ENCODE data around the gene C6orf89. TPM values are rescaled to one million over a fixed set of nuclear protein-coding genes. Genes with fewer than 3 reads are reported as not detected.

The C6orf89 gene
- total RNA-seq, 1 experiment from 2014 or later: 32.9 TPM

DNA sequence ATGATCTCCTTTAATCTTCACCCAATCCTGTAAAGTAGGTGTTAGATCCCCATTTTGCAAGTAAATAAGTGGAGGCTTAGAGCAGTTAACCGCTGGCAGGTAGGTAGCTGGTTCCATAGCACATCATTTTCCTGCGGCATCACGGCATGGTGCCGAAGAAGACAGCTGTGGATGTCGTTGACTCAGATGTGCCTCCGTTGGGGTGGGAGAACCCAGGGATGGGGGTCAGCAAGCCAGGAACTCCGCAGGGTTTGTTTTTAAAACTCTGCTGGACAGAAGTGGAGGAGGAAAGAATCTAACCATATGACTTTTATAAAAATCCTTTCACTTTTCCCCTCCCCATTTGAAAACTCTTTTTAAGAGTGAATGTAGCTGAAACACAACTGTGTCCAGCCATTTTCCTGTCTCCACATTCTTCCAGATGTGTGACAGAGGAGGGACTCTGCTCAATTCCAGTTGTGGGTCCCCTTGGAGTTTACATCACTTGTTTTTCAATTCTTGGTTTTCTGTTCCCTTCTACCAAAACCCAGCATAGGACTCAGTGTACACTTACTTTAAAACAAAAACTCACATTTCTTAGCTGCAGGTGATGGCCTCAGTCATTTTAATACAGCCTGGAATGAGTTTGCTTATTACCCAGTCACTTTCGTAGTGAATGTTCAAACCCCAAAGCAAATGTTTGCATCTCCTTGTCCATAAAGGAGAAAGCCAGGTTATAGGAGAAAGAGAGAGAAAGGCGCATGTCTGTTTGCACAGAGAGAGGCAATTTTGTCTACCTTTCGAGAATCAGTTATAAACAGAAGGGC is 41.2 kb downstream of the C6orf89 start (continued):
- TF ChIP-seq, protein P1, sequence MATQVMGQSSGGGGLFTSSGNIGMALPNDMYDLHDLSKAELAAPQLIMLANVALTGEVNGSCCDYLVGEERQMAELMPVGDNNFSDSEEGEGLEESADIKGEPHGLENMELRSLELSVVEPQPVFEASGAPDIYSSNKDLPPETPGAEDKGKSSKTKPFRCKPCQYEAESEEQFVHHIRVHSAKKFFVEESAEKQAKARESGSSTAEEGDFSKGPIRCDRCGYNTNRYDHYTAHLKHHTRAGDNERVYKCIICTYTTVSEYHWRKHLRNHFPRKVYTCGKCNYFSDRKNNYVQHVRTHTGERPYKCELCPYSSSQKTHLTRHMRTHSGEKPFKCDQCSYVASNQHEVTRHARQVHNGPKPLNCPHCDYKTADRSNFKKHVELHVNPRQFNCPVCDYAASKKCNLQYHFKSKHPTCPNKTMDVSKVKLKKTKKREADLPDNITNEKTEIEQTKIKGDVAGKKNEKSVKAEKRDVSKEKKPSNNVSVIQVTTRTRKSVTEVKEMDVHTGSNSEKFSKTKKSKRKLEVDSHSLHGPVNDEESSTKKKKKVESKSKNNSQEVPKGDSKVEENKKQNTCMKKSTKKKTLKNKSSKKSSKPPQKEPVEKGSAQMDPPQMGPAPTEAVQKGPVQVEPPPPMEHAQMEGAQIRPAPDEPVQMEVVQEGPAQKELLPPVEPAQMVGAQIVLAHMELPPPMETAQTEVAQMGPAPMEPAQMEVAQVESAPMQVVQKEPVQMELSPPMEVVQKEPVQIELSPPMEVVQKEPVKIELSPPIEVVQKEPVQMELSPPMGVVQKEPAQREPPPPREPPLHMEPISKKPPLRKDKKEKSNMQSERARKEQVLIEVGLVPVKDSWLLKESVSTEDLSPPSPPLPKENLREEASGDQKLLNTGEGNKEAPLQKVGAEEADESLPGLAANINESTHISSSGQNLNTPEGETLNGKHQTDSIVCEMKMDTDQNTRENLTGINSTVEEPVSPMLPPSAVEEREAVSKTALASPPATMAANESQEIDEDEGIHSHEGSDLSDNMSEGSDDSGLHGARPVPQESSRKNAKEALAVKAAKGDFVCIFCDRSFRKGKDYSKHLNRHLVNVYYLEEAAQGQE (IDR thresholded peaks at IDR 0.05; ENCODE audit: low read depth): no peak
- TF ChIP-seq EGR1 (IDR thresholded peaks at IDR 0.05; ENCODE audit: low read depth): no peak
- no peak for TF ChIP-seq JUND (IDR thresholded peaks at IDR 0.05)

DNA sequence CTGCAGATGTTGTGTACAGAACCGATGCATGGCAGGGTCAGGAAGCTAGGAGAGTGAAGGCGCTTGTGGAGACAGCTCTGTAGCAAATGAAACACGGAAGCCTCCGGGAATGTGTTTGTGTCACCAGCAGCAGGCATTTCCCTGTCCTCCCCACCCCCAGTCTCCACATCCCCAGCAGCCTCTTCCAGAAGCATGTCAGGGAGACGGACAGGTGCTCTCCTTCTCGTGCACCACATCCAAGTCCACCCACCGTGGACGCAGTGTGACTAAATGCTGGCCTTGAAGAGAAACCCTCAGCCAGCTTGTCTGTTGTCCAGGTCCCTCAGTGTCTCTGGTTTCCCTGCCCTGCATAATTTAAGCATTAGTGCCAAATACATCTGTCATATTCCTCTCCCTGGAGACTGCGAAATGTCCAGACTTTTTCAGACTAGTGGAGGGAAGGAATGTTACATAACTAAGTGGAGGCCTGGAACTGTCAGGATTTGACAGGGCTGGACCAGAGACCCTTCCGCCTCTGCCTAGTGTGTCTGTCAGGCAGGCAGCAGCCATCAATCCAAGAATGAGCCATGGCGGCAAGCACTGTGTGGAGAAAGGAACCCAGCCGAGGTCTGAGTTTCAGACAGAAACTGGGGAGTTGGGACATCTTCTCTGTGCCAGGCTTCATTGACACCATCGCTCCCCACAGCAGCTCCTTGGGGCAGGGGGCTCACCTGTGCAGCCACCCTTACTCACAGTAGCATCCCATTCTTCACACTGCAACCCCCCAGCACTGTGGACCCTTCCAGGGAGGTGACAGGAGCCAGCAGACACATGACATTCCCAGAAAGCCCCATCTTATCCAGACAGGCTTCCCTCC is 42.2 kb downstream of the C6orf89 start:
- intact Hi-C loops (cut with micrococcal nuclease): no loop called here
- 0 out of 4 replicates have a peak, but pooled peaks cover 0 to 2% of the 10 kb centered on the region in 2 experiments for H3K36me3 ChIP-seq (ENCODE audit: control insufficient read depth in 1 of 2, insufficient read depth in 2 of 2, low read length in 2 of 2)
- H4K20me1 ChIP-seq (ENCODE audit: insufficient read depth): no peaks in the 10 kb centered on the region
- peaks cover 1 to 3% of the 10 kb centered on the region in 2 experiments; a peak in 2 of 4 replicates for H3K4me1 ChIP-seq (ENCODE audit: control insufficient read depth in 1 of 2, insufficient read depth in 2 of 2, low read length in 2 of 2)
- no TSS peak for BruUV-seq (replicated peaks)
- H3K27me3 ChIP-seq (ENCODE audit: insufficient read depth, low read length): no peaks in the 10 kb centered on the region
- no peak overlapping the region for H3K27ac ChIP-seq (ENCODE audit: low read depth, low read length)
- DNase-seq (ENCODE audit: low read depth, low spot score) (no peak), ATAC-seq (no peak)
- H3K4me3 ChIP-seq (replicated peaks in 1 of 2; ENCODE audit: low read depth in 1 of 2, low read length in 2 of 2): no peak overlapping the region
- no peaks in the 10 kb centered on the region for H3K9me2 ChIP-seq (ENCODE audit: insufficient read depth)
- no peaks in the 10 kb centered on the region for H3K9me3 ChIP-seq (ENCODE audit: control insufficient read depth in 1 of 2, insufficient read depth in 1 of 2, low read depth in 1 of 2, low read length in 2 of 2)
- TF ChIP-seq, protein P2, sequence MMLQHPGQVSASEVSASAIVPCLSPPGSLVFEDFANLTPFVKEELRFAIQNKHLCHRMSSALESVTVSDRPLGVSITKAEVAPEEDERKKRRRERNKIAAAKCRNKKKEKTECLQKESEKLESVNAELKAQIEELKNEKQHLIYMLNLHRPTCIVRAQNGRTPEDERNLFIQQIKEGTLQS (IDR thresholded peaks at IDR 0.05): no peak
- TF ChIP-seq ZFX (IDR thresholded peaks at IDR 0.05) (no peak), SRF (IDR thresholded peaks at IDR 0.05; ENCODE audit: low read depth) (no peak), SP1 (IDR thresholded peaks at IDR 0.05; ENCODE audit: low read depth) (no peak), ZNF274 (IDR thresholded peaks at IDR 0.05; ENCODE audit: low read depth, low read length) (no peak), CEBPB (IDR thresholded peaks at IDR 0.05; ENCODE audit: low read depth) (no peak), EZH2 (IDR thresholded peaks at IDR 0.05) (no peak), FOSL1 (IDR thresholded peaks at IDR 0.05; ENCODE audit: low read depth) (no peak), SIN3A (IDR thresholded peaks at IDR 0.05; ENCODE audit: low read depth) (no peak)
- TF ChIP-seq, protein P1 (IDR thresholded peaks at IDR 0.05; ENCODE audit: low read depth): no peak
- ChIA-PET CTCF (no interaction called here), POLR2A (no interaction called here), RAD21 (ENCODE audit: low non-redundant PET in 1 of 2, low total read pairs in 2 of 2, uncharacterized antibody in 2 of 2, unreplicated experiment in 2 of 2) (no interaction called here)
- no peaks in the 10 kb centered on the region for H3K79me2 ChIP-seq (ENCODE audit: insufficient read depth, low read length)
- H2AFZ ChIP-seq (ENCODE audit: low read depth, low read length, poor library complexity, severe bottlenecking): no peak overlapping the region
- H3K4me2 ChIP-seq (ENCODE audit: low read length): no peak overlapping the region
- no peak overlapping the region for H3K9ac ChIP-seq (ENCODE audit: low read length)

Data from HCT116 (cell line).